Neural progenitor cell (in vitro differentiated cells): Measurements from ENCODE around the gene DACH1. TPM values are rescaled to one million over a fixed set of nuclear protein-coding genes. Genes with fewer than 3 reads are reported as not detected.
"Not testable (repeated sequence)": the region's sequence is repeated elsewhere in the genome, so short reads cannot be mapped to it uniquely, and the experiment has no call there.

Source experiments
- DNase-seq: peaks from one replicate; pipeline ENCODE4 v3.0.0-alpha.2; 2016; ENCODE audit warnings: low spot score
- H2AFZ ChIP-seq: fragments of 200-600 bp; sonication (generic); replicated peaks from 2 replicates; pipeline ENCODE4 v1.6.1; 2016; ENCODE audit warnings: antibody characterized with exemption
- H3F3A ChIP-seq: fragments of 200-600 bp; sonication (generic); 2 replicates; pipeline ENCODE4 v1.6.1; 2016; ENCODE audit warnings: antibody characterized with exemption, low read depth
- H3K27ac ChIP-seq: fragments of 200-600 bp; sonication (generic); 2 replicates; pipeline ENCODE4 v1.5.1; 2016; ENCODE audit warnings: mild to moderate bottlenecking
- H3K27me3 ChIP-seq: fragments of 200-600 bp; sonication (generic); 2 replicates; pipeline ENCODE4 v1.6.1; 2016; ENCODE audit warnings: mild to moderate bottlenecking, moderate library complexity
- H3K36me3 ChIP-seq: fragments of 200-600 bp; sonication (generic); 2 replicates; pipeline ENCODE4 v1.5.1; 2016
- H3K4me1 ChIP-seq: fragments of 200-600 bp; sonication (generic); 2 replicates; pipeline ENCODE4 v1.6.1; 2016; ENCODE audit warnings: mixed run types
- H3K4me2 ChIP-seq: fragments of 200-600 bp; sonication (generic); 2 replicates; pipeline ENCODE4 v1.6.1; 2016
- H3K4me3 ChIP-seq: fragments of 200-600 bp; sonication (generic); 2 replicates; pipeline ENCODE4 v1.5.1; 2016
- H3K79me2 ChIP-seq: fragments of 200-600 bp; sonication (generic); 2 replicates; pipeline ENCODE4 v1.6.1; 2016; ENCODE audit warnings: low read depth
- H3K9ac ChIP-seq: fragments of 200-600 bp; sonication (generic); 2 replicates; pipeline ENCODE4 v1.6.1; 2016
- H3K9me3 ChIP-seq: fragments of 200-600 bp; sonication (generic); 2 replicates; pipeline ENCODE4 v1.5.1; 2016; ENCODE audit warnings: low read depth
- H4K20me1 ChIP-seq: fragments of 200-600 bp; sonication (generic); 2 replicates; pipeline ENCODE4 v1.6.1; 2016; ENCODE audit warnings: low read depth
- H3K27ac Mint-ChIP-seq: 3 replicates; pipeline ENCODE4 v1.8.0; 2021; ENCODE audit warnings: mixed read lengths
- H3K27me3 Mint-ChIP-seq: 2 replicates; pipeline ENCODE4 v1.8.0; 2022; ENCODE audit warnings: low read depth, mild to moderate bottlenecking, inconsistent platforms, moderate library complexity, mixed read lengths; ENCODE audit not compliant: insufficient read depth
- H3K36me3 Mint-ChIP-seq: 3 replicates; pipeline ENCODE4 v1.8.0; 2021; ENCODE audit warnings: mixed read lengths
- H3K4me1 Mint-ChIP-seq: 3 replicates; pipeline ENCODE4 v1.8.0; 2021; ENCODE audit warnings: mixed read lengths
- H3K4me3 Mint-ChIP-seq: 3 replicates; pipeline ENCODE4 v1.8.0; 2021; ENCODE audit warnings: mild to moderate bottlenecking, moderate library complexity, mixed read lengths
- H3K9me3 Mint-ChIP-seq: 3 replicates; pipeline ENCODE4 v1.8.0; 2020; ENCODE audit warnings: mixed read lengths
- EZH2 ChIP-seq: fragments of 200-600 bp; sonication (generic); IDR thresholded peaks from 2 replicates; pipeline ENCODE4 v1.6.1; 2017; ENCODE audit warnings: antibody characterized with exemption, mild to moderate bottlenecking, moderate library complexity
- EZH2phosphoT487 ChIP-seq: fragments of 200-600 bp; sonication (generic); IDR thresholded peaks from 2 replicates; pipeline ENCODE4 v1.6.1; 2017; ENCODE audit warnings: antibody characterized with exemption
- total RNA-seq: library from RNA; depleted of rRNA; stranded (reverse); fragments of >200 nt; gene quantifications from 2 replicates; pipeline ENCODE4 v1.2.3, GENCODE V29; 2015; ENCODE audit warnings: low replicate concordance
- TF ChIP-seq, protein P1 (sequence below): fragments of 200-600 bp; sonication (generic); IDR thresholded peaks from 2 replicates; pipeline ENCODE4 v1.5.1; 2017; ENCODE audit warnings: antibody characterized with exemption, mild to moderate bottlenecking

The DACH1 gene
- total RNA-seq, 1 donor from 2014 or later, result 27.6 TPM

DNA sequence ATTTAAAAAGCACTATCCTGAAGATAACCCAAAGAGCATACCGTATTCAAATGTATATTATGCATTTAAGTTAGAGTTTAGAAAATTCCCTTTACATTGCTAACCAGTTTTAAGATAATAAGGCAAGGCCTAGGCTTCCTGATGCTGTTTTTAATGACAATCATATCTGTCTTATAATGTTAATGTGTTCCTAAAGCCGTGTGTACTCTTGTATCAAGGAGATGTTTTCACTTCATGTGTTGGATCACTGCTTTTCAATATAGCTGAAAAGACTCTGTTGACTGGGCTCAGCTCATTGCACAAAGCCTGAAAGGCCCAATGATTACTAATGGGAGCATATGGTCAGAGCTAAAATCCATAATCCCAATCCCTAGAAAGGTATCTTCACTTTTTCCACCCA lies 81.6 kb downstream of the DACH1 start:
- H3K27ac ChIP-seq, result peak overlapping the region; percentile 97

DNA sequence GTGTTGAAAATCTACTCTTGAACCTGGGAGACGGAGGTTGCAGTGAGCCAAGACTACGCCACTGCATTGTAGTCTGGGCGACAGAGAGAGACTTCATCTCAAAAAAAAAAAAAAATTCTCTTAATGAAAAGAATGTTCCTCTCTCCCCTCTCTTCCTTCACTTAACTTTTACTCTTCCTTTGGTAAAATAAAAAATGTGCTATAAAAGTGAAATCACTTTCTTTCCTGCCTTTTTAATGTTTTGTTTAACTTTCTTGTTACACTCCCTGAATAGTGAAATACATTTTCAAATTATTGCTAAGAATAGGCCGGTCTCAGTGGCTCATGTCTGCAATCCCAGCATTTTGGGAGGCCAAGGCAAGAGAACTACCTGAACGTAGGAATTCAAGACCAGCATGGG lies 86.5 kb downstream of the DACH1 start:
- Histone ChIP-seq H3K36me3 (no peaks in the 10 kb centered on the region), H3K79me2 (peaks cover 15% of the 10 kb centered on the region), H3K4me3 (no peak overlapping the region), H3F3A (peaks cover 9% of the 10 kb centered on the region), H3K4me1 (peaks cover 30% of the 10 kb centered on the region), H3K4me2 (no peak overlapping the region), H4K20me1 (no peaks in the 10 kb centered on the region), H2AFZ (no peak overlapping the region), H3K9ac (no peak overlapping the region), H3K27me3 (no peaks in the 10 kb centered on the region), H3K9me3 (no peaks in the 10 kb centered on the region), H3K27ac (peak overlapping the region; percentile 10)
- Mint-ChIP-seq H3K36me3 (peaks cover 14% of the 10 kb centered on the region), H3K27me3 (no peaks in the 10 kb centered on the region), H3K4me1 (peaks cover 36% of the 10 kb centered on the region), H3K4me3 (no peak overlapping the region), H3K27ac (no peak overlapping the region), H3K9me3 (no peaks in the 10 kb centered on the region)
- DNase-seq, result no peak
- TF ChIP-seq, protein P1, sequence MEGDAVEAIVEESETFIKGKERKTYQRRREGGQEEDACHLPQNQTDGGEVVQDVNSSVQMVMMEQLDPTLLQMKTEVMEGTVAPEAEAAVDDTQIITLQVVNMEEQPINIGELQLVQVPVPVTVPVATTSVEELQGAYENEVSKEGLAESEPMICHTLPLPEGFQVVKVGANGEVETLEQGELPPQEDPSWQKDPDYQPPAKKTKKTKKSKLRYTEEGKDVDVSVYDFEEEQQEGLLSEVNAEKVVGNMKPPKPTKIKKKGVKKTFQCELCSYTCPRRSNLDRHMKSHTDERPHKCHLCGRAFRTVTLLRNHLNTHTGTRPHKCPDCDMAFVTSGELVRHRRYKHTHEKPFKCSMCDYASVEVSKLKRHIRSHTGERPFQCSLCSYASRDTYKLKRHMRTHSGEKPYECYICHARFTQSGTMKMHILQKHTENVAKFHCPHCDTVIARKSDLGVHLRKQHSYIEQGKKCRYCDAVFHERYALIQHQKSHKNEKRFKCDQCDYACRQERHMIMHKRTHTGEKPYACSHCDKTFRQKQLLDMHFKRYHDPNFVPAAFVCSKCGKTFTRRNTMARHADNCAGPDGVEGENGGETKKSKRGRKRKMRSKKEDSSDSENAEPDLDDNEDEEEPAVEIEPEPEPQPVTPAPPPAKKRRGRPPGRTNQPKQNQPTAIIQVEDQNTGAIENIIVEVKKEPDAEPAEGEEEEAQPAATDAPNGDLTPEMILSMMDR, result no peak
- TF ChIP-seq EZH2, result no peak
- TF ChIP-seq EZH2phosphoT487, result no peak

More for the DNA sequence above, 81.6 kb downstream of the DACH1 start:
- no peaks in the 10 kb centered on the region for H3K27me3 Mint-ChIP-seq
- peaks cover 10% of the 10 kb centered on the region for H3K36me3 Mint-ChIP-seq
- no peak overlapping the region for H3K4me3 ChIP-seq
- no peak for TF ChIP-seq EZH2
- TF ChIP-seq, protein P1, result no peak
- no peak for TF ChIP-seq EZH2phosphoT487
- peak; percentile 17 for DNase-seq
- H2AFZ ChIP-seq, result no peak overlapping the region
- no peaks in the 10 kb centered on the region for H3K9me3 ChIP-seq
- peak overlapping the region; percentile 63 for H3K4me2 ChIP-seq
- no peaks in the 10 kb centered on the region for H3K36me3 ChIP-seq
- peak overlapping the region; percentile 95 for H3K27ac Mint-ChIP-seq
- H3K4me1 Mint-ChIP-seq, result peaks cover 77% of the 10 kb centered on the region
- H3K4me1 ChIP-seq, result peaks cover 77% of the 10 kb centered on the region
- H3K27me3 ChIP-seq, result no peaks in the 10 kb centered on the region
- peak overlapping the region; percentile 35 for H3K4me3 Mint-ChIP-seq
- H3K9ac ChIP-seq, result no peak overlapping the region
- no peaks in the 10 kb centered on the region for H4K20me1 ChIP-seq
- H3K79me2 ChIP-seq, result peaks cover 18% of the 10 kb centered on the region
- H3K9me3 Mint-ChIP-seq, result no peaks in the 10 kb centered on the region
- H3F3A ChIP-seq, result peaks cover 51% of the 10 kb centered on the region

DNA sequence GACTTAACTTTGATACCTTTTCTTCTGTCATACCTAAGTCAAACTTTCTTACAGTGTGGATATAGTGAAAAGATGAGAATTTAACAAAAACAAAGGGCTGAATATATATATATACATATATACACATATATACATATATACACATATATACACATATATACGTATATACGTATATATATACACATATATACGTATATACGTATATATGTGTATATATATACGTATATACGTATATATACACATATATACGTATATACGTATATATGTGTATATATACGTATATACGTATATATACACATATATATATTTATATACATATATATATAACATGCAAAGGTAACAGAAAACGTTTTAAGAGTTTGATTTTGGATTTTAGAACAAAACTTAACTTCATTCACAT lies 88.0 kb downstream of the DACH1 start:
- H3K79me2 ChIP-seq, H3K27ac Mint-ChIP-seq, H3K27ac ChIP-seq, H2AFZ ChIP-seq, H3K4me2 ChIP-seq, H4K20me1 ChIP-seq, H3F3A ChIP-seq, H3K4me3 ChIP-seq, H3K36me3 ChIP-seq, H3K9me3 Mint-ChIP-seq, H3K9me3 ChIP-seq, H3K4me3 Mint-ChIP-seq, H3K27me3 ChIP-seq, H3K9ac ChIP-seq, H3K27me3 Mint-ChIP-seq, DNase-seq: not testable (repeated sequence)
- Mint-ChIP-seq H3K36me3 (peaks cover 12% of the 10 kb centered on the region), H3K4me1 (peaks cover 23% of the 10 kb centered on the region)
- peaks cover 15% of the 10 kb centered on the region for H3K4me1 ChIP-seq

DNA sequence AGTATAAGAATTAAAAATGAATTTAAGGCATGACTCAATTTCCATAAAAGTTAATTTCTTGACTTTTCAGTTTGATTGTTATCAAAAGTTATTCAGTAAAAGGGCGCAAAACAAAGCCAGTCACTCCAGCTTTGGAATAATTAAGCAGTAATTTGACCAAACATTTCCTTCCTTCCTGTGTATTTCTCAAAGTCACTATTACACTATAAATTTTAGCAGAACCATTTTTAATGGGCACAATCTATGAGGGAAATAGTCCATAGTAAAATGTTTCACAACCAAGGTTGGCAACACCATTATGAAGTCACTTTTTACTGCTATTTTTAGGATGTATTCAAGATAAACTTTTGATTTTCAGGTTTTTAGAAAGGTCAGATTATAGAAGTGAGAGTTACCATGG lies 91.0 kb downstream of the DACH1 start:
- H3K27ac Mint-ChIP-seq, result no peak overlapping the region
- H2AFZ ChIP-seq, result no peak overlapping the region
- no peak overlapping the region for H3K4me3 Mint-ChIP-seq

More for the DNA sequence above, 91.0 kb downstream of the DACH1 start:
- H3K4me2 ChIP-seq, result no peak overlapping the region
- no peak overlapping the region for H3K27ac ChIP-seq
- no peaks in the 10 kb centered on the region for H3K36me3 ChIP-seq
- H3K9me3 ChIP-seq, result no peaks in the 10 kb centered on the region
- no peaks in the 10 kb centered on the region for H4K20me1 ChIP-seq
- Mint-ChIP-seq H3K4me1 (peaks cover 26% of the 10 kb centered on the region), H3K9me3 (no peaks in the 10 kb centered on the region), H3K27me3 (peaks cover 2% of the 10 kb centered on the region), H3K36me3 (peaks cover 6% of the 10 kb centered on the region)
- no peak overlapping the region for H3K9ac ChIP-seq
- H3K4me3 ChIP-seq, result no peak overlapping the region
- DNase-seq, result no peak
- no peaks in the 10 kb centered on the region for H3F3A ChIP-seq
- no peaks in the 10 kb centered on the region for H3K79me2 ChIP-seq
- H3K27me3 ChIP-seq, result no peaks in the 10 kb centered on the region
- TF ChIP-seq, protein P1, result no peak
- no peak for TF ChIP-seq EZH2
- no peak for TF ChIP-seq EZH2phosphoT487
- H3K4me1 ChIP-seq, result peaks cover 18% of the 10 kb centered on the region
